ENCODE measurements around the gene NAA15.
"Not testable (repeated sequence)": the region's sequence is repeated elsewhere in the genome, so short reads cannot be mapped to it uniquely, and the experiment has no call there.

Gene NAA15

GRCh38 chr4:139361301-139361700 lies 60.0 kb downstream of the NAA15 start:
- no peak for DNase-seq

GRCh38 chr4:139367421-139368090 lies 66.3 kb downstream of the NAA15 start:
- no peak for DNase-seq

GRCh38 chr4:139368998-139369397 lies 67.7 kb downstream of the NAA15 start:
- no peak for DNase-seq

GRCh38 chr4:139374251-139374650 lies 72.9 kb downstream of the NAA15 start:
- no peak for DNase-seq

- DNase-seq = no peak
Measured at GRCh38 chr4:139386421-139386820, 85.1 kb downstream of the NAA15 start.

- no peak for DNase-seq
Measured at GRCh38 chr4:139389102-139389501, 87.8 kb downstream of the NAA15 start.

GRCh38 chr4:139389991-139390390 lies 88.7 kb downstream of the NAA15 start:
- DNase-seq = no peak

- no peak for DNase-seq
Measured at GRCh38 chr4:139391731-139392130, 90.4 kb downstream of the NAA15 start.

- no peak for DNase-seq
Measured at GRCh38 chr4:139392797-139393196, 91.5 kb downstream of the NAA15 start.

GRCh38 chr4:139401368-139401767 lies 100.1 kb downstream of the NAA15 start:
- no peak for DNase-seq

- no peak for DNase-seq
Measured at GRCh38 chr4:139402436-139402835, 101.1 kb downstream of the NAA15 start.

GRCh38 chr4:139403462-139403861 lies 102.2 kb downstream of the NAA15 start:
- no peak for DNase-seq

GRCh38 chr4:139410312-139410711 lies 109.0 kb downstream of the NAA15 start:
- no peak for DNase-seq

GRCh38 chr4:139414671-139415210 lies 113.4 kb downstream of the NAA15 start:
- DNase-seq = not testable (repeated sequence)

GRCh38 chr4:139416073-139416673 lies 114.9 kb downstream of the NAA15 start:
- no peak for DNase-seq

- DNase-seq = no peak
Measured at GRCh38 chr4:139419388-139419914, 118.1 kb downstream of the NAA15 start.

- no peak for DNase-seq
Measured at GRCh38 chr4:139420652-139421051, 119.3 kb downstream of the NAA15 start.

- no peak for DNase-seq
Measured at GRCh38 chr4:139436122-139436521, 134.8 kb downstream of the NAA15 start.

GRCh38 chr4:139438141-139438540 lies 136.8 kb downstream of the NAA15 start:
- DNase-seq = no peak

GRCh38 chr4:139441029-139441428 lies 139.7 kb downstream of the NAA15 start:
- no peak for DNase-seq

GRCh38 chr4:139443661-139444060 lies 142.4 kb downstream of the NAA15 start:
- DNase-seq = no peak

GRCh38 chr4:139444881-139445280 lies 143.6 kb downstream of the NAA15 start:
- DNase-seq = not testable (repeated sequence)

- DNase-seq = not testable (repeated sequence)
Measured at GRCh38 chr4:139447078-139447477, 145.8 kb downstream of the NAA15 start.

GRCh38 chr4:139450586-139450985 lies 149.3 kb downstream of the NAA15 start:
- no peak for DNase-seq
